Astrocyte (in vitro differentiated cells and primary cell): ENCODE data around the gene KCNK5. TPM values are rescaled to one million over a fixed set of nuclear protein-coding genes. Genes with fewer than 3 reads are reported as not detected.

Experiments used
- DNase-seq: peaks from one replicate; pipeline ENCODE4 v3.0.0-alpha.2; 2010; ENCODE audit warnings: low read depth
- FAIRE-seq: peaks from 2 replicates; lab custom pipeline; 2011; peaks lifted over from hg19 to GRCh38; lab: Jason Lieb, UNC
- H2AFZ ChIP-seq: 2 replicates; pipeline ENCODE4 v1.6.0; 2012; ENCODE audit warnings: low read depth, low read length, inconsistent platforms
- H3K27ac ChIP-seq: 2 replicates; pipeline ENCODE4 v1.5.1; 2011; ENCODE audit warnings: low read depth, low read length, inconsistent platforms
- H3K27me3 ChIP-seq: 2 replicates; pipeline ENCODE4 v1.6.0; 2011; ENCODE audit warnings: low read length, inconsistent platforms; ENCODE audit not compliant: insufficient read depth
- H3K36me3 ChIP-seq: 2 replicates; pipeline ENCODE4 v1.5.1; 2011; ENCODE audit warnings: low read length, inconsistent platforms; ENCODE audit not compliant: insufficient read depth
- H3K4me1 ChIP-seq: 2 replicates; pipeline ENCODE4 v1.5.1; 2011; ENCODE audit warnings: low read length, inconsistent platforms; ENCODE audit not compliant: insufficient read depth
- H3K4me2 ChIP-seq: 2 replicates; pipeline ENCODE4 v1.6.0; 2012; ENCODE audit warnings: low read length, inconsistent platforms
- H3K4me3 ChIP-seq: 2 replicates; pipeline ENCODE4 v1.5.1; 2011; ENCODE audit warnings: low read depth, mild to moderate bottlenecking, low read length, inconsistent platforms; ENCODE audit not compliant: insufficient read depth
- H3K79me2 ChIP-seq: 2 replicates; pipeline ENCODE4 v1.6.0; 2012; ENCODE audit warnings: mild to moderate bottlenecking, low read length, inconsistent platforms; ENCODE audit not compliant: insufficient read depth
- H3K9ac ChIP-seq: 2 replicates; pipeline ENCODE4 v1.6.0; 2012; ENCODE audit warnings: mild to moderate bottlenecking, low read length, inconsistent platforms
- H3K9me3 ChIP-seq: 2 replicates; pipeline ENCODE4 v1.5.1; 2012; ENCODE audit warnings: low read depth, mild to moderate bottlenecking, low read length, inconsistent platforms; ENCODE audit not compliant: insufficient read depth
- H4K20me1 ChIP-seq: 2 replicates; pipeline ENCODE4 v1.6.0; 2012; ENCODE audit warnings: low read length, inconsistent platforms; ENCODE audit not compliant: insufficient read depth
- H3K27ac Mint-ChIP-seq: one replicate; pipeline ENCODE4 v1.8.0; 2021; ENCODE audit warnings: mild to moderate bottlenecking, mixed read lengths; ENCODE audit not compliant: unreplicated experiment
- H3K27me3 Mint-ChIP-seq: one replicate; pipeline ENCODE4 v1.8.0; 2021; ENCODE audit warnings: low read depth, mixed read lengths; ENCODE audit not compliant: unreplicated experiment
- H3K36me3 Mint-ChIP-seq: one replicate; pipeline ENCODE4 v1.8.0; 2021; ENCODE audit warnings: low read depth, mixed read lengths; ENCODE audit not compliant: unreplicated experiment
- H3K4me1 Mint-ChIP-seq: one replicate; pipeline ENCODE4 v1.8.0; 2021; ENCODE audit warnings: low read depth, mixed read lengths; ENCODE audit not compliant: unreplicated experiment
- H3K4me3 Mint-ChIP-seq: one replicate; pipeline ENCODE4 v1.8.0; 2021; ENCODE audit warnings: mild to moderate bottlenecking, moderate library complexity, mixed read lengths; ENCODE audit not compliant: unreplicated experiment
- H3K9me3 Mint-ChIP-seq: one replicate; pipeline ENCODE4 v1.8.0; 2021; ENCODE audit warnings: mild to moderate bottlenecking, mixed read lengths; ENCODE audit not compliant: unreplicated experiment
- EZH2 ChIP-seq: IDR thresholded peaks from 2 replicates; pipeline ENCODE4 v1.6.1; 2012; ENCODE audit warnings: mild to moderate bottlenecking, low read length, inconsistent platforms; ENCODE audit not compliant: insufficient read depth
- total RNA-seq: library from RNA; stranded (reverse); gene quantifications from 2 replicates; pipeline ENCODE4 v1.2.1, GENCODE V29; 2021
- TF ChIP-seq, protein P1 (sequence below): IDR thresholded peaks from 2 replicates; pipeline ENCODE4 v1.5.1; 2011; ENCODE audit warnings: low read depth, mild to moderate bottlenecking, inconsistent platforms, low read length, moderate library complexity; ENCODE audit not compliant: insufficient read depth

Gene KCNK5
- total RNA-seq, 1 donor from 2014 or later = 0.14 TPM

DNA sequence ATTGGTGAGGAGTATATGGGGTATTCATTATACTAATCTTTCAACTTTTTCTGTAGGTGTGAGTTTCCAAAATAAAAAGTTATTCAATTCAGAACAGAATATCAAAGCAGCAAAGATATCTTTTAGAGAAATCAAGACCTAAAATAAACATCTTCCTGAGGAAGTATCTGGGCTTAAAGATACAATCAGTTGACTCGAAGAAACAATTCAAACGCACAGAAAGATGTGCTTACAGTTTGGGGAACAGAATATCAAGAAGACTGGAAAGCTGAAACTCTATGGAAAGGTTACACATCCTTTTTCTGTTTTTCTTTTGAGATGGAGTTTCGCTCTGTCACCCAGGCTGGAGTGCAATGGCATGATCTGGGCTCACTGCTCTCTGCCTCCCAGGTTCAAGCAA lies 78.1 kb downstream of the KCNK5 start:
- peaks cover 36% of the 10 kb centered on the region for H3K27me3 Mint-ChIP-seq
- H3K27me3 ChIP-seq = no peaks in the 10 kb centered on the region
- no peak overlapping the region for H3K27ac Mint-ChIP-seq

DNA sequence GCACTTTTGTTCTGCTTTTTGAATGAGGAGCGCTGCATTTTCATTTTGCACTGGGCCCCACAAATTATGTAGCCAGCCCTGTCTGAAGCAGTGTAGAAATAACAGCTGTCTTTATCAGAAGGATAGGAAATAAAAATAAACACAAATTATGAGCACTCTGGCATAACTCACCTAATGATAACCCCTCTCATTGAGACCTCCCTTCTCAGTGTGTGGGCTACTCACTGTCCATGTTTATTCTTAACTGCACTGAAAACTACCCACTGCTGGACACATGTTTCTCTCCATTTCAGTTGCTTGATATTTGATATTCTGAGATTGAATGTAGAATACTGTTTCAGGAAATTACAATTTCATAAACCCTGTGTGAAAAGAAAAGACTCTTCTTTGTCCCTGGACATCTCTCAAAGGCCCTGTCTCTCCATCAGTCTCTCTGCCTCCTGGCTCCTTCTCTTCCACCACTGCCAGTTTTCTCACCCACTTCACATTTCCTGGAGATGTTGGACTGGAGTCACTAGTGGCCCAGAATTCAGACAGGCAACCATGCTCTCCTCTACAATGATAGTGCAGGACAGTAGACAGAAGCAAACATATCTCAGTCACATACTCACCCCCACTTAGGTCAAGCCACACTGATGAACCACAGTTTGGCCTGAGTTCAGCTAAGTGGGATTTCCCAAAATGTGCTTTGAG lies 84.6 kb downstream of the KCNK5 start:
- H3K36me3 ChIP-seq = no peaks in the 10 kb centered on the region
- no peak overlapping the region for H3K27ac Mint-ChIP-seq
- H3K27me3 ChIP-seq = no peaks in the 10 kb centered on the region
- H3K4me1 Mint-ChIP-seq = no peaks in the 10 kb centered on the region
- DNase-seq = no peak
- no peaks in the 10 kb centered on the region for H3K79me2 ChIP-seq
- H3K36me3 Mint-ChIP-seq = no peaks in the 10 kb centered on the region
- no peak overlapping the region for H3K4me3 Mint-ChIP-seq
- H3K4me3 ChIP-seq = no peak overlapping the region
- no peaks in the 10 kb centered on the region for H4K20me1 ChIP-seq
- no peak overlapping the region for H2AFZ ChIP-seq
- peaks cover 46% of the 10 kb centered on the region for H3K27me3 Mint-ChIP-seq
- H3K4me2 ChIP-seq = no peak overlapping the region
- H3K4me1 ChIP-seq = no peaks in the 10 kb centered on the region
- TF ChIP-seq, protein P1, sequence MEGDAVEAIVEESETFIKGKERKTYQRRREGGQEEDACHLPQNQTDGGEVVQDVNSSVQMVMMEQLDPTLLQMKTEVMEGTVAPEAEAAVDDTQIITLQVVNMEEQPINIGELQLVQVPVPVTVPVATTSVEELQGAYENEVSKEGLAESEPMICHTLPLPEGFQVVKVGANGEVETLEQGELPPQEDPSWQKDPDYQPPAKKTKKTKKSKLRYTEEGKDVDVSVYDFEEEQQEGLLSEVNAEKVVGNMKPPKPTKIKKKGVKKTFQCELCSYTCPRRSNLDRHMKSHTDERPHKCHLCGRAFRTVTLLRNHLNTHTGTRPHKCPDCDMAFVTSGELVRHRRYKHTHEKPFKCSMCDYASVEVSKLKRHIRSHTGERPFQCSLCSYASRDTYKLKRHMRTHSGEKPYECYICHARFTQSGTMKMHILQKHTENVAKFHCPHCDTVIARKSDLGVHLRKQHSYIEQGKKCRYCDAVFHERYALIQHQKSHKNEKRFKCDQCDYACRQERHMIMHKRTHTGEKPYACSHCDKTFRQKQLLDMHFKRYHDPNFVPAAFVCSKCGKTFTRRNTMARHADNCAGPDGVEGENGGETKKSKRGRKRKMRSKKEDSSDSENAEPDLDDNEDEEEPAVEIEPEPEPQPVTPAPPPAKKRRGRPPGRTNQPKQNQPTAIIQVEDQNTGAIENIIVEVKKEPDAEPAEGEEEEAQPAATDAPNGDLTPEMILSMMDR = no peak
- TF ChIP-seq EZH2 = no peak
- FAIRE-seq = no peak
- no peak overlapping the region for H3K27ac ChIP-seq
- H3K9ac ChIP-seq = no peak overlapping the region
- no peaks in the 10 kb centered on the region for H3K9me3 Mint-ChIP-seq
- H3K9me3 ChIP-seq = no peaks in the 10 kb centered on the region

More for the DNA sequence above, 78.1 kb downstream of the KCNK5 start:
- no peaks in the 10 kb centered on the region for H3K9me3 ChIP-seq
- H3K4me3 ChIP-seq = no peak overlapping the region
- Mint-ChIP-seq H3K9me3 (no peaks in the 10 kb centered on the region), H3K4me1 (no peaks in the 10 kb centered on the region), H3K36me3 (no peaks in the 10 kb centered on the region), H3K4me3 (no peak overlapping the region)
- H2AFZ ChIP-seq = no peak overlapping the region
- no peak for TF ChIP-seq EZH2
- TF ChIP-seq, protein P1 = no peak
- no peaks in the 10 kb centered on the region for H3K4me1 ChIP-seq
- no peaks in the 10 kb centered on the region for H4K20me1 ChIP-seq
- FAIRE-seq (no peak), DNase-seq (no peak)
- H3K36me3 ChIP-seq = no peaks in the 10 kb centered on the region
- H3K9ac ChIP-seq = no peak overlapping the region
- H3K27ac ChIP-seq = no peak overlapping the region
- H3K4me2 ChIP-seq = no peak overlapping the region
- H3K79me2 ChIP-seq = no peaks in the 10 kb centered on the region

DNA sequence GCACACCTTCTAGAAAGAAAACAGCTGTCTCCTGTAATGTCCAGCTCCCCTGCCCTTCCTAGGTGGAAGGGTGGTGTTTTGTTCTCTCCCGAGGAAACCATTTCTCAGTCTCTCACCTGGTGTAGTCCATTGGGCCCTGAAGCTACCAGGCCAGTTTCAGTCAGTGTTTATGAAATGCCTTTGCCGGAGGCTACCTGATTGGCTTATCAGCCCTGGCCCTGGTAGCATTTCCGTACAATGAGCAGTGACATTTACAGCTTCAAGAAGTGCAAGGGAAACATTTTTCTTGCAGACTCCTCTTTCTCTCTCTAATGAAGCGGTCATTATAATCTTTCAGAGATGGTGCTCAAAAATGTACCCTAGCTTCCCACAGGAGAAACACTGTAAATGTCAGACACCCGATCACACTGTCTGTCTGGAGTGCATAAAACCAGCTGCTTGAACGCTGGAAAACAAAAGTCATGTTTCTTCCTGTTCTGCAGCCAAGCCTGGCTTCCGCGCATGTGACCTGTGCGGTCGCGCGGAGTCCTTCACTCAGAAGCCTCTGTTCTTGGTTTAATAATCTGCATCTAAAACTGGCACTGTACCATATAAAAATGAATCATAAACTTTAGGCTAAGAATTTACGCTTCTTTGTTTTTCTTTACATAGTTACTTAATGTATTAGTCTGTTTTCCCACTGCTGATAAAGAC lies 85.9 kb downstream of the KCNK5 start:
- no peaks in the 10 kb centered on the region for H3K9me3 Mint-ChIP-seq
- H3K79me2 ChIP-seq = no peaks in the 10 kb centered on the region
- no peaks in the 10 kb centered on the region for H3K36me3 Mint-ChIP-seq
- no peak overlapping the region for H3K27ac ChIP-seq
- no peak overlapping the region for H2AFZ ChIP-seq
- no peak for DNase-seq
- H3K4me1 Mint-ChIP-seq = no peaks in the 10 kb centered on the region
- TF ChIP-seq, protein P1 = no peak
- no peak for TF ChIP-seq EZH2
- FAIRE-seq = no peak
- peaks cover 39% of the 10 kb centered on the region for H3K27me3 Mint-ChIP-seq
- H3K4me1 ChIP-seq = no peaks in the 10 kb centered on the region
- H3K27ac Mint-ChIP-seq = no peak overlapping the region
- H3K9me3 ChIP-seq = no peaks in the 10 kb centered on the region
- no peaks in the 10 kb centered on the region for H3K27me3 ChIP-seq
- no peak overlapping the region for H3K4me2 ChIP-seq
- H3K4me3 Mint-ChIP-seq = no peak overlapping the region
- no peak overlapping the region for H3K9ac ChIP-seq
- H3K36me3 ChIP-seq = no peaks in the 10 kb centered on the region
- H4K20me1 ChIP-seq = no peaks in the 10 kb centered on the region
- H3K4me3 ChIP-seq = no peak overlapping the region
